GM12801 (cell line): ENCODE measurements around the gene STEAP2.

ENCODE experiments used
- TF ChIP-seq, protein P1 (sequence below): IDR thresholded peaks from one replicate; pipeline ENCODE4 v1.5.1; 2011; ENCODE audit warnings: control low read depth; ENCODE audit not compliant: insufficient read length; ENCODE audit errors: extremely low read depth

STEAP2 gene

DNA sequence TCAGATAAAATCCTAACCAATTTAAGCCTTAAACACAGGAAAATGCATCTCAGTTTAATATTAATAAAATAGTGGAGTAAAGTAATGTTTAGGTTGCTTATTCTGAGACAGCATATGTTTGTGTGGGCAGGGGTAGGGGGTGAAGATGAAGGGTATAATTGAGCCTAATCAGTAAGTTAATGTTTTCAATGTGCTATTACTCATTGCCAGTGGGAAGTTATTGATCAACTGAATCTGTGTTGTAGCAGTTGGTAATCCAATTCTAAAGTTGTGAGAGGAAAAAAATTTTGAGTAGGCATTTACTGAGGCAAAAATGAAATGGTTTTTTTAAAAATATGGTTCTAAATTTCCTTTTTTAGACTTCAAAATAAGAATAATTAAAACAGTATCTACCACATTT lies 49.9 kb downstream of the STEAP2 start:
- TF ChIP-seq, protein P1, sequence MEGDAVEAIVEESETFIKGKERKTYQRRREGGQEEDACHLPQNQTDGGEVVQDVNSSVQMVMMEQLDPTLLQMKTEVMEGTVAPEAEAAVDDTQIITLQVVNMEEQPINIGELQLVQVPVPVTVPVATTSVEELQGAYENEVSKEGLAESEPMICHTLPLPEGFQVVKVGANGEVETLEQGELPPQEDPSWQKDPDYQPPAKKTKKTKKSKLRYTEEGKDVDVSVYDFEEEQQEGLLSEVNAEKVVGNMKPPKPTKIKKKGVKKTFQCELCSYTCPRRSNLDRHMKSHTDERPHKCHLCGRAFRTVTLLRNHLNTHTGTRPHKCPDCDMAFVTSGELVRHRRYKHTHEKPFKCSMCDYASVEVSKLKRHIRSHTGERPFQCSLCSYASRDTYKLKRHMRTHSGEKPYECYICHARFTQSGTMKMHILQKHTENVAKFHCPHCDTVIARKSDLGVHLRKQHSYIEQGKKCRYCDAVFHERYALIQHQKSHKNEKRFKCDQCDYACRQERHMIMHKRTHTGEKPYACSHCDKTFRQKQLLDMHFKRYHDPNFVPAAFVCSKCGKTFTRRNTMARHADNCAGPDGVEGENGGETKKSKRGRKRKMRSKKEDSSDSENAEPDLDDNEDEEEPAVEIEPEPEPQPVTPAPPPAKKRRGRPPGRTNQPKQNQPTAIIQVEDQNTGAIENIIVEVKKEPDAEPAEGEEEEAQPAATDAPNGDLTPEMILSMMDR, result no peak

DNA sequence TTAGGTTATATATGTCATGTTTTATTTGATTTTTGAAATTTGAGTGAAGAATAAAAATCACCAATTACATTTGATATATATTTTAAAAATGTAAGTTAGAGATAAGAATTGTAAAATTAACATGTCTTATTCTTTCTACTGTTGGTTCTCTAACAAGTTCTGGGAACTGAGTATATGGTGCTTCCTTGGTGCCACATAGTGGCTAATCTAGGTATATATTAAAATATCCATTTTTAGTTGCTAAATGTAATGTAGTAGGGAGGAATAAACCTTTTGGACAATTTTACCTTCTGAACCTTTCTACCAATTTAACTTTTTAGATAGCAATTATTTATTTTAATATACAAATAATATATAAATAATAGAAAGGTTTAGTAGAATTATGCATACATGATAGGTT lies 50.9 kb downstream of the STEAP2 start:
- TF ChIP-seq, protein P1, result no peak

DNA sequence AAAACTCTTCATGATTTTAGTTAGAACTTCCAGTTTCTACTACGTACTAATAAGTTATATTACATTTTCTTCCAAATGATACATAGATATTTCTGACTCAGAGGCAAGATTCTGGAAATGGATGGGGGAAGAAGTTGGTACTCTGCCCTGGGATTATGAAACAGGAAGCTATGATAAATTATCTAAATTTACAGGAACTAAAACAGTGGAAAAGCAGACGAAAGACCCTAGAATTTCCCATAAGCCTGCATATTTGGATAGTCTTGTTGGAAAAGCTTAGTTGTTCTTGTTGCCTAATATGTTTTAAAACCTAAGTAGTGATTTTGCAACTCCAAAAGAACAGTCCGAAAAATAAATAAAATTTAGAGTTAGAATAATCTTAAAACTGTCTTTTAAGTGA lies 55.3 kb downstream of the STEAP2 start:
- TF ChIP-seq, protein P1, result no peak

DNA sequence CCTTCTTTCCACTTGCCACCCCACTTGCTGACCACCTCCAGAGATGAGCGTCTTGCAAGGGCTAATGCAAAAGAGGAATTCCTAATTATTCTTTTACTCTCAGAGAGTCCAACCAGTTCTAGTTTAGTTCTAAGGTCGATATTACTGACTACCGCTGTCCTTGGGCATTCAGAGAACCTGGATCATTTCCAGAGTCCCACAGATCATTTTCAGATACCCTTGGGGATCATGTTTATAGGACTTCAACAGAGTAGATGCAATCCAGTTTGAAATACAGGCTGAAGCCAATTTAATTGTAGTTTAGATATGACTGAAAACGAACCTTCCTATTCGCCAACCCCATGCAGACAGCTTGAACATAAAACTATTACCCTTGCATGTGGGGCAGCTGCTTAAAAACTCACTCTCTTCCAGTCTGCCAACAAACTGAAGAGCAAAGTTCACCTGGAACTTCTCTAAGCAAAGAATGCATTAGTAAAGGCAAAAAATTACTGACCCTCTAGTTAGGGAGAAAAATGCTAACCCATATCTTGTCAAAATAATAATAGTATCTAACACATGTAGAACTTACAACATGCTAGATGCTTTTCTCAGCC lies 55.8 kb downstream of the STEAP2 start:
- TF ChIP-seq, protein P1, result no peak

DNA sequence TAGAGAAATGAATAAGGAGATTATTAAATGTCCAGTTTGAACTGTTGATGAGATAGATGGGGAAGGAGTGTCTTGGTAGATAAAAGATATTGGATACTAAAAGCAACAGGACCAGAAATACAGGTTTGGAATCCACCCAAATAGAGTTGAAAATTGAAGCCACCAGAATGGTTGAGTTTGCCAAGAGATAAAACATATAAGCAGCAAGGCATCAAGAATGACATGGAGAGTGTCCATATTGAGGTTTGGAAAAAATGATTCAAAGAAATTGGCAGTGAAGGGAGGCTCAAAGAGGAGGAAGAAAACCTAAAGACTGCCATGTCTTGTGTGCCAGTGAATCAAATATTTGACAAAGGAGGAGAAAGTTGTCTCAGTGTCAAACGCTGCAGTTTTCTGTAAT lies 57.6 kb downstream of the STEAP2 start:
- TF ChIP-seq, protein P1, result no peak

DNA sequence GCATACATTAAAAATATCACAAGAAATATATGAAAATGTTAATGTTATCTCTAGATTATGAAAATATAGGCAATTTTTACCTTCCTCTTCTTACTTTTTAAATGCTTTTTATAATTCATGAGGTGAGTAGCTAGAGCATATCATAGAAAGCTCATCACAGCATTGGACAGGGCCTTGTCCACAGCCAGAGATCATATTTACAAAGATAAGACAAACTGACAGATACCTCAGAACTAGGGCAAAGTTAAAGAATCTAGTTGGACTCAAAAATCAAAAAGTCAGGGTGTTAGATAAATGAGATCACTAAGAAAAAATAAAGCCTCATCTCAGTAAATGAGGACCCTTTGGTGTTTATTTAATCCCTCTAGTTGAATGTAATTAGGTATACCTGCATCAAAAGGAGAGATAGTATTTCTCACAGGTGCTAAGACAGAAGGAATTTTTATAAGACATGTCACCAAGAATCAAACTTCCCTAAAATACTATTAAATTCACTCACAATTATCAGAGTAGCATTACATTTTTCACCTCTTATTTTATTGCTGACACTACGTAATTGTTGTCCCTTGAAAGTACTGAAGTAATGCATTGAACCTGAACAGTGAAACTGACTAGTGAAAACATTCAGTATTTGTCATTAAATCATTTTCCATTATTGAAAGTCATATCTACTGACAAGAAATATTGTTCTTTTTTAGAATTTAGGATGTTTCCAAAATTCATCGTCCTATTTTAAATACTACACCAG lies 59.1 kb downstream of the STEAP2 start:
- TF ChIP-seq, protein P1, result no peak

DNA sequence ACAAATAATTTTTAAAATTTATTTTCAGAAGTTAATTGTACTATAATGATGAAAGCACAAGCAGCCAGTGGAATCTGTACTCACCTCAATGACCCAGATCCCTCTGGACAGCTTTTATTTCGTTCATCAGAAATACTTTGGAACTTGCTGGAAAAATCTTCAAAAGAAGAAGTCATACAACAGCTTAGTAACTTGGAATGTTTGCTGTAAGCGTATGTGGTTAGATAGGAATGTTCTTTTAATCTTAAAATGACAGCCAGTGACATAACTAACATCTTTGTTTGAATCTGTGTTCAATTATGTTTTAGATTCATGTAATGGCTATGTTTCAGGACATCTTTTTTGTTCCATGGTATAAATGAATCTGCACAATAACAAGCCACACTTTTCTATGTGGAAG lies 60.2 kb downstream of the STEAP2 start:
- TF ChIP-seq, protein P1, result no peak
